Central memory CD8-positive, alpha-beta T cell (primary cell): ENCODE results near the gene GADD45A.

Experiments used
- ATAC-seq: fragments of 150-1000 bp; cut with Tn5 transposase; replicated peaks from 2 replicates; pipeline ENCODE4 v1.10.0; 2022; ENCODE audit warnings: mild to moderate bottlenecking, moderate FRiP score, moderate number of reproducible peaks; ENCODE audit not compliant: poor library complexity, severe bottlenecking; ENCODE audit errors: extremely low read depth
- DNase-seq, 2 donors: peaks; one replicate each; pipeline ENCODE4 v3.0.0; 2021; ENCODE audit warnings: low spot score in 2 of 2
- H3K27ac Mint-ChIP-seq: one replicate; pipeline ENCODE4 v1.8.0; 2022; ENCODE audit warnings: low read depth, mild to moderate bottlenecking, moderate library complexity, mixed read lengths
- H3K27me3 Mint-ChIP-seq: one replicate; pipeline ENCODE4 v1.8.0; 2022; ENCODE audit warnings: mixed read lengths
- H3K36me3 Mint-ChIP-seq: one replicate; pipeline ENCODE4 v1.8.0; 2022; ENCODE audit warnings: mild to moderate bottlenecking, moderate library complexity, mixed read lengths; ENCODE audit not compliant: insufficient read depth
- H3K4me1 Mint-ChIP-seq: one replicate; pipeline ENCODE4 v1.8.0; 2022; ENCODE audit warnings: mixed read lengths
- H3K4me3 Mint-ChIP-seq: one replicate; pipeline ENCODE4 v1.8.0; 2022; ENCODE audit warnings: mild to moderate bottlenecking, moderate library complexity, mixed read lengths
- H3K9me3 Mint-ChIP-seq: one replicate; pipeline ENCODE4 v1.8.0; 2022; ENCODE audit warnings: mixed read lengths

GADD45A gene

GRCh38 chr1:67685558-67686266 is 711 bp downstream of the GADD45A start:
- DNase-seq (peak; percentile 36 to 46), ATAC-seq (peak; percentile 29)
- peaks cover 24% of the 10 kb centered on the region for H3K4me1 Mint-ChIP-seq
- peak overlapping the region; percentile 94 for H3K27ac Mint-ChIP-seq
- H3K9me3 Mint-ChIP-seq = no peaks in the 10 kb centered on the region
- no peaks in the 10 kb centered on the region for H3K27me3 Mint-ChIP-seq
- peak overlapping the region; percentile 85 for H3K4me3 Mint-ChIP-seq
- peaks cover 11% of the 10 kb centered on the region for H3K36me3 Mint-ChIP-seq

- ATAC-seq (peak; percentile 34), DNase-seq (peak; percentile 52 to 65)
- Mint-ChIP-seq H3K27me3 (no peaks in the 10 kb centered on the region), H3K27ac (peak overlapping the region; percentile 94), H3K4me3 (peak overlapping the region; percentile 85), H3K9me3 (no peaks in the 10 kb centered on the region), H3K4me1 (peaks cover 24% of the 10 kb centered on the region), H3K36me3 (peaks cover 11% of the 10 kb centered on the region)
Observed at GRCh38 chr1:67686267-67687197, 1.5 kb downstream of the GADD45A start.

- no peaks in the 10 kb centered on the region for H3K27me3 Mint-ChIP-seq
- H3K4me3 Mint-ChIP-seq = peak overlapping the region; percentile 85
- peaks cover 24% of the 10 kb centered on the region for H3K4me1 Mint-ChIP-seq
- peaks cover 11% of the 10 kb centered on the region for H3K36me3 Mint-ChIP-seq
- DNase-seq = no peak
- no peaks in the 10 kb centered on the region for H3K9me3 Mint-ChIP-seq
- ATAC-seq = no peak
- no peak overlapping the region for H3K27ac Mint-ChIP-seq
Observed at GRCh38 chr1:67687198-67687545, 2.2 kb downstream of the GADD45A start.

GRCh38 chr1:67687649-67688048 is 2.6 kb downstream of the GADD45A start:
- ATAC-seq (no peak), DNase-seq (no peak)
- Mint-ChIP-seq H3K27me3 (no peaks in the 10 kb centered on the region), H3K9me3 (no peaks in the 10 kb centered on the region), H3K4me1 (peaks cover 24% of the 10 kb centered on the region), H3K27ac (no peak overlapping the region), H3K4me3 (no peak overlapping the region), H3K36me3 (peaks cover 11% of the 10 kb centered on the region)

- peaks cover 24% of the 10 kb centered on the region for H3K4me1 Mint-ChIP-seq
- H3K4me3 Mint-ChIP-seq = no peak overlapping the region
Observed at GRCh38 chr1:67688526-67689219, 3.7 kb downstream of the GADD45A start.

GRCh38 chr1:67689267-67690017 is 4.4 kb downstream of the GADD45A start:
- Mint-ChIP-seq H3K27ac (no peak overlapping the region), H3K4me1 (peaks cover 17% of the 10 kb centered on the region), H3K9me3 (no peaks in the 10 kb centered on the region), H3K27me3 (no peaks in the 10 kb centered on the region), H3K36me3 (peaks cover 11% of the 10 kb centered on the region), H3K4me3 (no peak overlapping the region)
- ATAC-seq (no peak), DNase-seq (no peak)

More at GRCh38 chr1:67688526-67689219, 3.7 kb downstream of the GADD45A start:
- Mint-ChIP-seq H3K27me3 (no peaks in the 10 kb centered on the region), H3K36me3 (peaks cover 11% of the 10 kb centered on the region), H3K9me3 (no peaks in the 10 kb centered on the region), H3K27ac (no peak overlapping the region)
- ATAC-seq = no peak
- DNase-seq = no peak

- ATAC-seq = no peak
- Mint-ChIP-seq H3K9me3 (no peaks in the 10 kb centered on the region), H3K27ac (no peak overlapping the region), H3K4me1 (peaks cover 12% of the 10 kb centered on the region), H3K4me3 (no peak overlapping the region), H3K36me3 (peaks cover 9% of the 10 kb centered on the region), H3K27me3 (no peaks in the 10 kb centered on the region)
- DNase-seq = no peak
Observed at GRCh38 chr1:67690018-67690363, 5.0 kb downstream of the GADD45A start.

- ATAC-seq = no peak
- H3K4me1 Mint-ChIP-seq = peaks cover 9% of the 10 kb centered on the region
- no peak for DNase-seq
- no peak overlapping the region for H3K4me3 Mint-ChIP-seq
- H3K9me3 Mint-ChIP-seq = no peaks in the 10 kb centered on the region
- no peaks in the 10 kb centered on the region for H3K27me3 Mint-ChIP-seq
- H3K36me3 Mint-ChIP-seq = peaks cover 7% of the 10 kb centered on the region
- H3K27ac Mint-ChIP-seq = no peak overlapping the region
Observed at GRCh38 chr1:67690411-67690810, 5.4 kb downstream of the GADD45A start.

GRCh38 chr1:67691712-67692111 is 6.7 kb downstream of the GADD45A start:
- DNase-seq (no peak), ATAC-seq (no peak)
- Mint-ChIP-seq H3K4me3 (no peak overlapping the region), H3K36me3 (peaks cover 2% of the 10 kb centered on the region), H3K4me1 (peaks cover 5% of the 10 kb centered on the region), H3K27ac (no peak overlapping the region), H3K27me3 (no peaks in the 10 kb centered on the region), H3K9me3 (no peaks in the 10 kb centered on the region)

GRCh38 chr1:67695963-67696362 is 11.0 kb downstream of the GADD45A start:
- H3K9me3 Mint-ChIP-seq = no peaks in the 10 kb centered on the region
- no peak overlapping the region for H3K4me3 Mint-ChIP-seq
- H3K27ac Mint-ChIP-seq = no peak overlapping the region
- ATAC-seq (no peak), DNase-seq (no peak)
- no peaks in the 10 kb centered on the region for H3K36me3 Mint-ChIP-seq
- no peaks in the 10 kb centered on the region for H3K27me3 Mint-ChIP-seq
- H3K4me1 Mint-ChIP-seq = no peaks in the 10 kb centered on the region

GRCh38 chr1:67696708-67697107 is 11.7 kb downstream of the GADD45A start:
- no peak for ATAC-seq
- Mint-ChIP-seq H3K27me3 (no peaks in the 10 kb centered on the region), H3K4me1 (no peaks in the 10 kb centered on the region), H3K9me3 (no peaks in the 10 kb centered on the region), H3K36me3 (no peaks in the 10 kb centered on the region), H3K27ac (no peak overlapping the region), H3K4me3 (no peak overlapping the region)
- no peak for DNase-seq

GRCh38 chr1:67700220-67700619 is 15.2 kb downstream of the GADD45A start:
- no peaks in the 10 kb centered on the region for H3K4me1 Mint-ChIP-seq
- no peaks in the 10 kb centered on the region for H3K36me3 Mint-ChIP-seq
- H3K27ac Mint-ChIP-seq = no peak overlapping the region
- no peaks in the 10 kb centered on the region for H3K27me3 Mint-ChIP-seq
- H3K4me3 Mint-ChIP-seq = no peak overlapping the region
- ATAC-seq (no peak), DNase-seq (no peak)
- no peaks in the 10 kb centered on the region for H3K9me3 Mint-ChIP-seq
